Measurements from ENCODE around the gene ANTXRL.

DNA sequence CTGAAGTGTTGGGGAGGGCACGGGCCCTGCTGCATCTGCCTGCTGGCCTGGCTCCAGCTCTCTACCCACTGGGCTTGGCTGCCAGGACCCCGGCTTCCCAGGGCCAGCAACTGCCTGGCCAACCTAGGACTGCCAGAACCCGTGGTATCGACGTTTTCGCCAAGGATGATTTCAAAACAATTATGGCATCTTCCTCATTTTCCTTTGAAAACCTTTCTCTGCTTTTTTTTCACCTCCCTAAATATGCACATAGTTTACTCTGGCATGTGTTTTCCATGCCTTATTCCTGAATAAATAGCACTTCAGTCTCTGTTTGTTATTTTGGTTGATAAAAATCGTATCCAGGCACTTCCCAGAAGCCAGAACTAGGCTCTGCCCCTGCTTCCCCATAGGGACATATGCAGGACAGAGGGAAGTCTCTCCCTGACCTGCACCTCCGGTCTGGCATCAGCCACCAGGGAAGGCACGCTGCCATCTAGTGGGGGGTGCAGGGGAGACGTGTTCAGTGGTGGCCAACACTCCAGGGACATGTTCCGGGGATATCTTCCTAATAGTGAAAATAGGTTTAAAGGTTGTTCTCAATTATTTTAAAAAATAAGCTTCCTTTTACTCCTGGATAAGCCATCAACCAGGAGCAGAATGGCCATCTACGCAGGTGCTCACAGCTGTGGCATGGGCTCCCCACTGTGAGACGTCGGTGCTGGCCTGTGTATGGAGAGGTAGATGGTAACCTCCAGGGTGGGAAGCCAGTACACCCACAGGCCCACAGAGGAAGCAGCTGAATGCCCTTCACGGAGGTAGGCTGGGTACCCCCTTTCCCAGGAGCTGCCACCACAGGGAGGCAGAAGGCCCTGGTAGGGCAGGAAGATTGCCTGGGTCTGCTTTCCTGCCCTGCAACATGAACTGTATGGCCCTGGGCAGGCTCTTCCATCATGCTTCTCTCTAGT is 30.7 kb upstream of the ANTXRL start:
- TF ChIP-seq, protein P1, sequence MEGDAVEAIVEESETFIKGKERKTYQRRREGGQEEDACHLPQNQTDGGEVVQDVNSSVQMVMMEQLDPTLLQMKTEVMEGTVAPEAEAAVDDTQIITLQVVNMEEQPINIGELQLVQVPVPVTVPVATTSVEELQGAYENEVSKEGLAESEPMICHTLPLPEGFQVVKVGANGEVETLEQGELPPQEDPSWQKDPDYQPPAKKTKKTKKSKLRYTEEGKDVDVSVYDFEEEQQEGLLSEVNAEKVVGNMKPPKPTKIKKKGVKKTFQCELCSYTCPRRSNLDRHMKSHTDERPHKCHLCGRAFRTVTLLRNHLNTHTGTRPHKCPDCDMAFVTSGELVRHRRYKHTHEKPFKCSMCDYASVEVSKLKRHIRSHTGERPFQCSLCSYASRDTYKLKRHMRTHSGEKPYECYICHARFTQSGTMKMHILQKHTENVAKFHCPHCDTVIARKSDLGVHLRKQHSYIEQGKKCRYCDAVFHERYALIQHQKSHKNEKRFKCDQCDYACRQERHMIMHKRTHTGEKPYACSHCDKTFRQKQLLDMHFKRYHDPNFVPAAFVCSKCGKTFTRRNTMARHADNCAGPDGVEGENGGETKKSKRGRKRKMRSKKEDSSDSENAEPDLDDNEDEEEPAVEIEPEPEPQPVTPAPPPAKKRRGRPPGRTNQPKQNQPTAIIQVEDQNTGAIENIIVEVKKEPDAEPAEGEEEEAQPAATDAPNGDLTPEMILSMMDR (IDR thresholded peaks at IDR 0.05 in 4 of 5, conservative IDR thresholded peaks at IDR 0.05 in 1 of 5): no peak
- no peak for TF ChIP-seq POLR2A (IDR thresholded peaks at IDR 0.05)
